Chondrocyte (in vitro differentiated cells): ENCODE results near the gene SGMS1. TPM values are rescaled to one million over a fixed set of nuclear protein-coding genes. Genes with fewer than 3 reads are reported as not detected.
A peak's percentile ranks its signal among the peaks of the same experiment; 100 is the strongest.

ENCODE experiments used
- DNase-seq: peaks from one replicate; pipeline ENCODE4 v3.0.0; 2021; ENCODE audit warnings: mixed read lengths, low spot score
- H3K27ac Mint-ChIP-seq: one replicate; pipeline ENCODE4 v1.8.0; 2021; ENCODE audit warnings: mild to moderate bottlenecking, moderate library complexity, mixed read lengths; ENCODE audit not compliant: unreplicated experiment
- H3K27me3 Mint-ChIP-seq: 2 replicates; pipeline ENCODE4 v1.8.0; 2021; ENCODE audit warnings: low read depth, mixed read lengths
- H3K36me3 Mint-ChIP-seq: 2 replicates; pipeline ENCODE4 v1.8.0; 2021; ENCODE audit warnings: low read depth, mixed read lengths
- H3K4me1 Mint-ChIP-seq: 2 replicates; pipeline ENCODE4 v1.8.0; 2021; ENCODE audit warnings: low read depth, mild to moderate bottlenecking, mixed read lengths
- H3K4me3 Mint-ChIP-seq: one replicate; pipeline ENCODE4 v1.8.0; 2021; ENCODE audit warnings: mild to moderate bottlenecking, moderate library complexity, mixed read lengths; ENCODE audit not compliant: unreplicated experiment
- H3K9me3 Mint-ChIP-seq: 2 replicates; pipeline ENCODE4 v1.8.0; 2021; ENCODE audit warnings: low read depth, mixed read lengths
- total RNA-seq: library from RNA; stranded (reverse); gene quantifications from 3 replicates; pipeline ENCODE4 v1.2.1, GENCODE V29; 2021
- TF ChIP-seq, protein P1 (sequence below): fragments of 200-600 bp; sonication (generic); IDR thresholded peaks from 2 replicates; pipeline ENCODE4 v1.5.0; 2021; ENCODE audit warnings: antibody characterized with exemption, mild to moderate bottlenecking, moderate library complexity

The SGMS1 gene
- total RNA-seq, 1 donor from 2014 or later: 27.1 TPM

- Mint-ChIP-seq H3K27ac (no peak overlapping the region), H3K27me3 (no peaks in the 10 kb centered on the region), H3K36me3 (no peaks in the 10 kb centered on the region), H3K4me1 (peaks cover 23% of the 10 kb centered on the region), H3K9me3 (no peaks in the 10 kb centered on the region), H3K4me3 (no peak overlapping the region)
- TF ChIP-seq, protein P1, sequence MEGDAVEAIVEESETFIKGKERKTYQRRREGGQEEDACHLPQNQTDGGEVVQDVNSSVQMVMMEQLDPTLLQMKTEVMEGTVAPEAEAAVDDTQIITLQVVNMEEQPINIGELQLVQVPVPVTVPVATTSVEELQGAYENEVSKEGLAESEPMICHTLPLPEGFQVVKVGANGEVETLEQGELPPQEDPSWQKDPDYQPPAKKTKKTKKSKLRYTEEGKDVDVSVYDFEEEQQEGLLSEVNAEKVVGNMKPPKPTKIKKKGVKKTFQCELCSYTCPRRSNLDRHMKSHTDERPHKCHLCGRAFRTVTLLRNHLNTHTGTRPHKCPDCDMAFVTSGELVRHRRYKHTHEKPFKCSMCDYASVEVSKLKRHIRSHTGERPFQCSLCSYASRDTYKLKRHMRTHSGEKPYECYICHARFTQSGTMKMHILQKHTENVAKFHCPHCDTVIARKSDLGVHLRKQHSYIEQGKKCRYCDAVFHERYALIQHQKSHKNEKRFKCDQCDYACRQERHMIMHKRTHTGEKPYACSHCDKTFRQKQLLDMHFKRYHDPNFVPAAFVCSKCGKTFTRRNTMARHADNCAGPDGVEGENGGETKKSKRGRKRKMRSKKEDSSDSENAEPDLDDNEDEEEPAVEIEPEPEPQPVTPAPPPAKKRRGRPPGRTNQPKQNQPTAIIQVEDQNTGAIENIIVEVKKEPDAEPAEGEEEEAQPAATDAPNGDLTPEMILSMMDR: no peak
- no peak for DNase-seq
Observed at GRCh38 chr10:50618624-50619023, 5.1 kb downstream of the SGMS1 start.

DNA sequence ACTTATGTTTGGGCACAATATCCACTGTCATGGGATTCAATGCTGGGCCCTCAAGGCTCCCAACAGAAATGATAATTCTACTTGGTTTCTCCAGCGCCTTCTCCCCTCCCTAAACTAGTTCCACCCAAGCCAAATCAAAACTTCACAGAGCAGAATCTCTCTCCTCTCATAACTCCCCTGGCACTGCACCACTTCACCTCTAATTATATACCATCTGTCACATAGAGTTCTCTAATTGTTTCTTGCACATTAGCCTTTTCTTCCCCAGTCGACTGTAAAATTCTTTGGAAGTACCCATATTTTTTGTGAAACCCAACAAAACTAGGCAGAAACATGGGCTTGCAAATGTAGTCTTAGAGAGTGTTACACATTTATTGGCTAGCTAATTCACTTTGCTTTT is 8.1 kb downstream of the SGMS1 start:
- DNase-seq: no peak
- no peak overlapping the region for H3K4me3 Mint-ChIP-seq
- H3K36me3 Mint-ChIP-seq: no peaks in the 10 kb centered on the region
- H3K27ac Mint-ChIP-seq: no peak overlapping the region
- TF ChIP-seq, protein P1: no peak
- H3K27me3 Mint-ChIP-seq: no peaks in the 10 kb centered on the region
- H3K9me3 Mint-ChIP-seq: no peaks in the 10 kb centered on the region
- peaks cover 13% of the 10 kb centered on the region for H3K4me1 Mint-ChIP-seq

DNA sequence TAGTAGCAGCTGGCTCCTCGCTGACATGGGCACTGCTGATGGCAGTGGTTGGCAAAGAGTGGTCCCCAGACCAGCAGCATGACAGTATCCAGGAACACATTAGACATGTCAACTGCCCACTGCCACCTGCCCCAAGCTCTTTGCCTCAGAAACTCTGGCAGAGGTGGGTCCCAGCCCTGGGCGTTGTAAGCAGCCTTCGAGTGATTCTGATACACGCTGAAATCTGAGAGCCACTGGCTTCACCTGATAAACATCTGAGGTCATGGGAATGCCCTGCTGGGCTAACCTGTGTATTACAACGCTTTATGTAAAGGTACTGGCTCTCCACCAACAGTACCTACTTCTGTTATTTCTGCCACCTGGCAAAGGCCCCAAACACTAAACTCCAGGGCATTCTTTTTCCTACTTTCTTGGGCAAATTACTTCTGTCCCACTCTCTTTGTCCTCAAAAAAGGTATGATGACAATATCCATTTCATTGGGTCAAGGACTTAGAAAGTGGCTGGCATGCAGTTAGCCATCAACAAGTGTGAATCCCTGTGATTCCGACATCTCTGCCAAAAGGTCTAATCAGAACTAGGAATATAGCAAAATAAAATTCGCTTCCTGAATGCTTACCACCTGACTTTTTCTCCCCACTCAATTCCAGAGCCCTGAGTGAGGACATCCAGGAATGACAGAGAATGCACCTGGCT is 9.2 kb downstream of the SGMS1 start:
- Mint-ChIP-seq H3K4me1 (peaks cover 18% of the 10 kb centered on the region), H3K9me3 (no peaks in the 10 kb centered on the region), H3K27me3 (no peaks in the 10 kb centered on the region), H3K4me3 (no peak overlapping the region), H3K36me3 (no peaks in the 10 kb centered on the region), H3K27ac (no peak overlapping the region)
- DNase-seq: no peak
- TF ChIP-seq, protein P1: peak; percentile 23

DNA sequence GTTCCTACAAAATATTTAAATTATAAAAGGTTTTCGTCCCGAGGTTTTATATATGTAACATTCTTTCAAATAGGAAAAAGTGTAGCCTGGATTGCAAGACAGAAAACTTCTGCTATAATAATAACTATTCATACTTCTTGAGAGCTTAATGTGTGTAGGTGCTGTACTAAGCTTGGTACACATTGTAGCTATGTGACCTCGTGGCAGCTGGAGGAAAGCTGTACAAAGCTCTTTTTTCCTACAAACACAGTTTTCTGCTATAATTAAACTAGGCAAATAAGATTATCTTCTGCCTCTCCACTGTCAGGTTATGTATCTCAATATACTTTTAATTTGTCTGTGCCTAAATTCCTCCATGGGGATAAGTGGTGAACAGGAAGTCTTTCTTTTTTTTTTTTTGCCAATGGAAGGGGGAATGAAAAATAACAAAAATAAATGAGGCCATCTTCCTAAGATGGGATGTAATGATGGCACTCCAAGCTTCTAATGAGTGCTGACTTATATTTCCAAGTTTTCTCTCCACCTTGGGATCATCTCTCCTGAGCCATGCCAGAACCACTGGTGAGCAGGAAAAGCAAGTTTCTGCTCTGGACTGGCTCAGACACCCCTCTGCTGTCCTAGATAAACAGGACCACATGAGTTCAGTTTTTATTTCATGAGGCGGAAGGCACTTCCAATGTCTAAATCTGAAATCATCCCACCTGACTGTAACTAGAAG is 9.9 kb downstream of the SGMS1 start:
- H3K4me3 Mint-ChIP-seq: no peak overlapping the region
- H3K9me3 Mint-ChIP-seq: no peaks in the 10 kb centered on the region
- DNase-seq: no peak
- peaks cover 18% of the 10 kb centered on the region for H3K4me1 Mint-ChIP-seq
- H3K36me3 Mint-ChIP-seq: no peaks in the 10 kb centered on the region
- H3K27me3 Mint-ChIP-seq: no peaks in the 10 kb centered on the region
- no peak overlapping the region for H3K27ac Mint-ChIP-seq
- TF ChIP-seq, protein P1: no peak

GRCh38 chr10:50613150-50613549 is 10.6 kb downstream of the SGMS1 start:
- Mint-ChIP-seq H3K27me3 (no peaks in the 10 kb centered on the region), H3K36me3 (no peaks in the 10 kb centered on the region), H3K4me1 (peaks cover 18% of the 10 kb centered on the region), H3K4me3 (no peak overlapping the region), H3K27ac (no peak overlapping the region), H3K9me3 (no peaks in the 10 kb centered on the region)
- TF ChIP-seq, protein P1: no peak
- no peak for DNase-seq
